Measurements from ENCODE around the gene NTN1. TPM values are rescaled to one million over a fixed set of nuclear protein-coding genes. Genes with fewer than 3 reads are reported as not detected.

The NTN1 gene
- total RNA-seq, 2 donors from 2014 or later, result 6.9 to 15.4 TPM

Other genes starting within 250 kb of the NTN1 start
- gene MFSD6L, start 222.1 kb upstream of the NTN1 start, total RNA-seq, result under 1 TPM in 1 of 2 donors, not detected in 1; 0.19 TPM
- gene PIK3R6, start 153.8 kb upstream of the NTN1 start, total RNA-seq, result 1 to 10 TPM; 1.1 to 2.1 TPM
- 10 to 100 TPM; 15.2 to 18.0 TPM for gene PIK3R5, start 55.8 kb upstream of the NTN1 start, total RNA-seq

All from posterior vena cava (tissue), 2 donors.